ENCODE data around the gene DDIT4. TPM values are rescaled to one million over a fixed set of nuclear protein-coding genes. Genes with fewer than 3 reads are reported as not detected.
"Not testable (repeated sequence)": the region's sequence is repeated elsewhere in the genome, so short reads cannot be mapped to it uniquely, and the experiment has no call there.

Gene DDIT4
- polyA plus RNA-seq, 3 donors: 26.1 to 611 (median 45.8) TPM

DNA sequence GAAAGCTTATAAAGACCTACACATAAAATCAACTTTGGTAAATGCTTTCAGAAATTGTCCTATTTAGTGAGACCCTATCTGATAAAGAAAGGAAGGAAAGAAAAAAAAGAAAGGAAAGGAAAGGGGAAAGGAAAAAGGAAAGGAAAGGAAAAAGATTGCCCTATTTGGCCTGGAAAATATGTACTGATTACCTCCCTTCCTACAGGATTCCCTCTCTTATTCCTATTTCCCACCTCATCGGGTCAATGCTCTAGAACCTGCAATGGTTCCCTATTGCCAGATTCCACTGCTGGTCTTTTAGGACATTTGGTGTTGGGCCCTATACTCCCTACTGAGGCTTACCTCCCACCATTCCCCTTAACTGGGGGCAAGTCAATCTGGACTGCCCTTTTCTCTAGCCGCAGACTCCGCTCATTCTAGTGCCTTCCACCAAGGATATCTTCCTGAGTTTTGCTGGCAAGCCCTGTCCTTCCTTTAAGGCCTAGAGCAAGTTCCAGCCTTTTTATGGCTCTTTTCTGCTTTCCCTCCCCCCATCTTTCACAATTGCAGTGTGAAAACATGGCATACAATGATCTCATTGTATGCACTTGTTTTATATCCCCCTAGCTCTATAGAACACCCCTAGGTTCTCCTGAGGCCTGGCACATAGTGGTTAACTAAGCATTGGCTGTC is 4.4 kb downstream of the DDIT4 start:
- Histone ChIP-seq H2AFZ (ENCODE audit: insufficient read depth, low read depth, low read length, poor library complexity, severe bottlenecking) (no peak overlapping the region), H3K27me3 (ENCODE audit: control insufficient read depth in 2 of 2, insufficient read depth in 2 of 2, low read length in 2 of 2) (no peaks in the 10 kb centered on the region), H3K36me3 (replicated peaks in 1 of 2; ENCODE audit: control insufficient read depth in 1 of 2, insufficient read depth in 2 of 2, low read length in 2 of 2) (no peaks in the 10 kb centered on the region), H4K20me1 (ENCODE audit: insufficient read depth, low read length) (peaks cover 20% of the 10 kb centered on the region), H3K4me2 (replicated peaks; ENCODE audit: extremely low read depth, low read length, poor library complexity, severe bottlenecking) (no peak overlapping the region), H3K79me2 (ENCODE audit: insufficient read depth, low read length) (peaks cover 6% of the 10 kb centered on the region), H3K9ac (ENCODE audit: insufficient read depth, low read length, poor library complexity, severe bottlenecking) (no peak overlapping the region), H3K27ac (ENCODE audit: low read depth in 1 of 2, low read length in 2 of 2) (no peak overlapping the region), H3K4me3 (replicated peaks in 1 of 3; ENCODE audit: low read depth in 2 of 3, low read length in 3 of 3) (no peak overlapping the region), H3K9me3 (replicated peaks in 1 of 2; ENCODE audit: control insufficient read depth in 1 of 2, insufficient read depth in 1 of 2, low read length in 2 of 2) (no peaks in the 10 kb centered on the region), H3K4me1 (ENCODE audit: control insufficient read depth in 1 of 2, insufficient read depth in 2 of 2, low read length in 2 of 2) (peaks cover 21 to 35% of the 10 kb centered on the region in 2 donors)
- intact Hi-C loops (cut with micrococcal nuclease): no loop called here
- no peak overlapping the region for H3K4me3 Mint-ChIP-seq
- H3K9me3 Mint-ChIP-seq: no peaks in the 10 kb centered on the region
- peaks cover 13 to 23% of the 10 kb centered on the region in 2 donors for H3K36me3 Mint-ChIP-seq
- peaks cover 2 to 5% (median 2%) of the 10 kb centered on the region in 3 donors for H3K27me3 Mint-ChIP-seq (ENCODE audit: low read depth in 3 of 3)
- 100% methylated on average over 3 of the region's 3 CpGs for WGBS (ENCODE audit: insufficient coverage)
- no peak for DNase-seq
- peaks cover 36% of the 10 kb centered on the region for H3K4me1 Mint-ChIP-seq
- peak overlapping the region in 2 of 7 donors; percentile 15 to 73 for H3K27ac Mint-ChIP-seq
- TF ChIP-seq, protein P1, sequence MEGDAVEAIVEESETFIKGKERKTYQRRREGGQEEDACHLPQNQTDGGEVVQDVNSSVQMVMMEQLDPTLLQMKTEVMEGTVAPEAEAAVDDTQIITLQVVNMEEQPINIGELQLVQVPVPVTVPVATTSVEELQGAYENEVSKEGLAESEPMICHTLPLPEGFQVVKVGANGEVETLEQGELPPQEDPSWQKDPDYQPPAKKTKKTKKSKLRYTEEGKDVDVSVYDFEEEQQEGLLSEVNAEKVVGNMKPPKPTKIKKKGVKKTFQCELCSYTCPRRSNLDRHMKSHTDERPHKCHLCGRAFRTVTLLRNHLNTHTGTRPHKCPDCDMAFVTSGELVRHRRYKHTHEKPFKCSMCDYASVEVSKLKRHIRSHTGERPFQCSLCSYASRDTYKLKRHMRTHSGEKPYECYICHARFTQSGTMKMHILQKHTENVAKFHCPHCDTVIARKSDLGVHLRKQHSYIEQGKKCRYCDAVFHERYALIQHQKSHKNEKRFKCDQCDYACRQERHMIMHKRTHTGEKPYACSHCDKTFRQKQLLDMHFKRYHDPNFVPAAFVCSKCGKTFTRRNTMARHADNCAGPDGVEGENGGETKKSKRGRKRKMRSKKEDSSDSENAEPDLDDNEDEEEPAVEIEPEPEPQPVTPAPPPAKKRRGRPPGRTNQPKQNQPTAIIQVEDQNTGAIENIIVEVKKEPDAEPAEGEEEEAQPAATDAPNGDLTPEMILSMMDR (IDR thresholded peaks at IDR 0.05): no peak

DNA sequence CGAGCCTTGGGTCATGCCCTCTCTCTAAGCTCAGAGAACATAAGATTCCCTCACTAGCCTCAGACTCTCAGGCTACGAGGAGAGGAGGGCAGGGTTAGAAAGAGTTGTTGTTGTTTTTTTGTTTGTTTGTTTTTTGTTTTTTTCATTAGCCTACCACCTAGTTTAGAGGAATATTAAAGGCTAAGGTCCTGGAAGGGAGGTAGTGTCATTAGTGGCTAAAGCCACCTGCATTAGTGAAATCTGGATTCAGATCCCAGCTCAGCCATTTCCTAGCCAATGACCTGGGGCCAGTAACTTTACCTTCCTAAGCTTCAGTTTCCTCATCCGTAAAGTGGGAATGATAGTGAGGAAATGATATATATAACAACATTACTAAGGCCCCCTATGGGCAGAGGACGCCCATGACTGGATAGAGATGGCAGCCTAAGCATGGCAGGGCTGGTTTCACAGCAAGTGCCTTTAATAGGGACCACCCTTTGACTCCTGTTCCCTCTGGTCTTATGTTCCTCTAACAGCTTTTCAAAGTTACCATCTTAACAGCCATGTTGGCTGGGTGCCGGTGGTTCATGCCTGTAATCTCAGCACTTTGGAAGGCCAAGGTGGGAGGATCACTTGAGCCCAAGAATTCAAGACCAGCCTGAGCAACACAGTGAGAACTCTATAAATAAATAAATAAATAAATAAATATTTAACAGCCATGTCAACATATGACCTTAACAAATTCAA is 5.1 kb downstream of the DDIT4 start:
- Histone ChIP-seq H4K20me1 (ENCODE audit: insufficient read depth, low read length) (peaks cover 20% of the 10 kb centered on the region), H3K4me1 (ENCODE audit: control insufficient read depth in 1 of 2, insufficient read depth in 2 of 2, low read length in 2 of 2) (peaks cover 18 to 30% of the 10 kb centered on the region in 2 donors), H3K4me3 (replicated peaks in 1 of 3; ENCODE audit: low read depth in 2 of 3, low read length in 3 of 3) (no peak overlapping the region), H3K4me2 (replicated peaks; ENCODE audit: extremely low read depth, low read length, poor library complexity, severe bottlenecking) (no peak overlapping the region), H3K27ac (ENCODE audit: low read depth in 1 of 2, low read length in 2 of 2) (no peak overlapping the region), H2AFZ (ENCODE audit: insufficient read depth, low read depth, low read length, poor library complexity, severe bottlenecking) (no peak overlapping the region), H3K9me3 (replicated peaks in 1 of 2; ENCODE audit: control insufficient read depth in 1 of 2, insufficient read depth in 1 of 2, low read length in 2 of 2) (no peaks in the 10 kb centered on the region), H3K27me3 (ENCODE audit: control insufficient read depth in 2 of 2, insufficient read depth in 2 of 2, low read length in 2 of 2) (no peaks in the 10 kb centered on the region), H3K79me2 (ENCODE audit: insufficient read depth, low read length) (peaks cover 6% of the 10 kb centered on the region), H3K9ac (ENCODE audit: insufficient read depth, low read length, poor library complexity, severe bottlenecking) (no peak overlapping the region), H3K36me3 (replicated peaks in 1 of 2; ENCODE audit: control insufficient read depth in 1 of 2, insufficient read depth in 2 of 2, low read length in 2 of 2) (no peaks in the 10 kb centered on the region)
- H3K4me1 Mint-ChIP-seq: peaks cover 36% of the 10 kb centered on the region
- H3K27ac Mint-ChIP-seq: peak overlapping the region in 1 of 7 donors; percentile 73
- H3K4me3 Mint-ChIP-seq: no peak overlapping the region
- WGBS (ENCODE audit: insufficient coverage): 100% methylated on average over 1 of the region's 5 CpGs
- H3K9me3 Mint-ChIP-seq: no peaks in the 10 kb centered on the region
- H3K27me3 Mint-ChIP-seq (ENCODE audit: low read depth in 3 of 3): peaks cover 2% of the 10 kb centered on the region in 3 donors
- DNase-seq: no peak
- intact Hi-C loops (cut with micrococcal nuclease): no loop called here
- peaks cover 13 to 23% of the 10 kb centered on the region in 2 donors for H3K36me3 Mint-ChIP-seq
- TF ChIP-seq, protein P1 (IDR thresholded peaks at IDR 0.05): no peak

DNA sequence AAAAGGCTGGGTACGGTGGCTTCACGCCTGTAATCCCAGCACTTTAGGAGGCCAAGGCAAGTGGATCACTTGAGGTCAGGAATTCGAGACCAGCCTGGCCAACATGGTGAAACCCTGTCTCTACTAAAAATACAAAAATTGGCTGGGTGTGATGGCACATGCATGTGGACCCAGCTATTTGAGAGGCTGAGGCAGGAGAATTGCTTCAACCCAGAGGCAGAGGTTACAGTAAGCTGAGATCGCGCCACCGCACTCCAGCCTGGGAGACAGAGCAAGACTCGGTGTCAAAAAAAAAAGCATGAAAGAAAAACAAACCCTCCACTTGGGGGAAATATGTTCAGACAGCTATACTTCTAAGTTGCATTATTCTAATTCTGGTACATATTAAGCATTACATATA is 5.9 kb downstream of the DDIT4 start:
- H3K4me2 ChIP-seq (replicated peaks; ENCODE audit: extremely low read depth, low read length, poor library complexity, severe bottlenecking); H3K9me3 Mint-ChIP-seq; H3K4me3 ChIP-seq (replicated peaks in 1 of 3; ENCODE audit: low read depth in 2 of 3, low read length in 3 of 3); H3K9me3 ChIP-seq (replicated peaks in 1 of 2; ENCODE audit: control insufficient read depth in 1 of 2, insufficient read depth in 1 of 2, low read length in 2 of 2); H3K9ac ChIP-seq (ENCODE audit: insufficient read depth, low read length, poor library complexity, severe bottlenecking); DNase-seq; intact Hi-C loops (cut with micrococcal nuclease); H3K27me3 ChIP-seq (ENCODE audit: control insufficient read depth in 2 of 2, insufficient read depth in 2 of 2, low read length in 2 of 2); H3K79me2 ChIP-seq (ENCODE audit: insufficient read depth, low read length); H3K4me3 Mint-ChIP-seq; H3K27me3 Mint-ChIP-seq (ENCODE audit: low read depth in 3 of 3); H2AFZ ChIP-seq (ENCODE audit: insufficient read depth, low read depth, low read length, poor library complexity, severe bottlenecking); H3K27ac ChIP-seq (ENCODE audit: low read depth in 1 of 2, low read length in 2 of 2); H3K36me3 ChIP-seq (replicated peaks in 1 of 2; ENCODE audit: control insufficient read depth in 1 of 2, insufficient read depth in 2 of 2, low read length in 2 of 2): not testable (repeated sequence)
- H3K4me1 Mint-ChIP-seq: peaks cover 37% of the 10 kb centered on the region
- Histone ChIP-seq H4K20me1 (ENCODE audit: insufficient read depth, low read length) (peaks cover 14% of the 10 kb centered on the region), H3K4me1 (ENCODE audit: control insufficient read depth in 1 of 2, insufficient read depth in 2 of 2, low read length in 2 of 2) (peaks cover 13 to 25% of the 10 kb centered on the region in 2 donors)
- WGBS (ENCODE audit: insufficient coverage): no CpG with 5 or more reads among the region's 7 CpGs
- peak overlapping the region in 1 of 7 donors; percentile 20 for H3K27ac Mint-ChIP-seq
- H3K36me3 Mint-ChIP-seq: peaks cover 13 to 22% of the 10 kb centered on the region in 2 donors
